Thymus (tissue), 11 donors: ENCODE measurements around the gene CRYBA2. TPM values are rescaled to one million over a fixed set of nuclear protein-coding genes. Genes with fewer than 3 reads are reported as not detected.

ENCODE experiments used
- DNase-seq, 9 donors: peaks; one replicate each; pipeline ENCODE4 v3.0.0-alpha.2; 2013; ENCODE audit warnings: low spot score in 9 of 9, low read depth in 6 of 9, missing footprints in 1 of 9
- H3K27ac ChIP-seq, 2 donors: one replicate each; pipeline ENCODE4 v1.5.1; 2013; ENCODE audit warnings: control low read depth in 1 of 2, low read depth in 1 of 2, low read length in 1 of 2, mild to moderate bottlenecking in 1 of 2, moderate library complexity in 1 of 2
- H3K27me3 ChIP-seq, 2 donors: one replicate each; pipeline ENCODE4 v1.5.1; 2013; ENCODE audit warnings: low read length in 1 of 2; ENCODE audit not compliant: control insufficient read depth in 2 of 2, insufficient read depth in 1 of 2
- H3K36me3 ChIP-seq, 2 donors: one replicate each; pipeline ENCODE4 v1.5.1; 2013; ENCODE audit warnings: low read length in 1 of 2, mild to moderate bottlenecking in 1 of 2, moderate library complexity in 1 of 2; ENCODE audit not compliant: control insufficient read depth in 2 of 2, insufficient read depth in 2 of 2
- H3K4me1 ChIP-seq, 2 donors: one replicate each; pipeline ENCODE4 v1.5.1; 2013; ENCODE audit warnings: low read length in 2 of 2; ENCODE audit not compliant: control insufficient read depth in 2 of 2, insufficient read depth in 2 of 2
- H3K4me3 ChIP-seq, 2 donors: one replicate each; pipeline ENCODE4 v1.5.1; 2013; ENCODE audit warnings: low read length in 2 of 2, control low read depth in 1 of 2, mild to moderate bottlenecking in 1 of 2
- H3K9me3 ChIP-seq, 2 donors: one replicate each; pipeline ENCODE4 v1.5.1; 2013; ENCODE audit warnings: low read length in 1 of 2, mild to moderate bottlenecking in 1 of 2; ENCODE audit not compliant: control insufficient read depth in 2 of 2, insufficient read depth in 1 of 2
- WGBS: extraction: QIAGEN DNeasy Blood & Tissue Kit; methylation state at CpG from one replicate; pipeline ENCODE4 v1.1.7; 2013; 5-methylcytosine and 5-hydroxymethylcytosine counted together
- polyA plus RNA-seq: library from polyadenylated mRNA; stranded (reverse); fragments of 200-250 nt; gene quantifications from one replicate; pipeline ENCODE4 v1.2.3, GENCODE V29; 2013
- total RNA-seq: library from RNA; stranded (reverse); fragments of 120-200 nt; gene quantifications from one replicate; pipeline ENCODE4 v1.2.4, GENCODE V29; 2013
- donor health status: healthy.

CRYBA2 gene
- total and polyA plus RNA-seq, 2 donors: 0.14 to 0.55 TPM

DNA sequence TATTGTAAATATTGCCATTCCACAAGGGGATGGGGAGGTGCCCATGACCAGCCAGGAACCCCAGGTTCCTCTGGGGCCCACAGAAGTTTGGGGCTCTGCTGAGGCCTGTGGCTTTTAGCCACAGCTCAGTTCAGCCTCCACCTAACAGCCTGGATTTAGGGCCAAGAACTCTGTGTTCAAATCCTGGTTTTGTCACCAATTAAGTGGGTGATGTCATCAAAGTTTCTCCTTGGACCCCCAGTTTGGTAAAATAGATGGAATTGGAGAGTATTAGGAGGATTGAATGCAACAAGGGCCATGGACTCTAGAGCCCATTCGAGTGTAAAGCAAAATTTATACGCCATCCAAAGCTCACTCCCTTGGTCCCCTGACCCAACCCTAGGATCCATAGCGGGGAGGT, 5.1 kb downstream of the CRYBA2 start:
- H3K27ac ChIP-seq: no peak overlapping the region
- H3K4me1 ChIP-seq: peaks cover 0 to 7% of the 10 kb centered on the region in 2 donors
- DNase-seq: no peak
- no peaks in the 10 kb centered on the region for H3K36me3 ChIP-seq
- H3K4me3 ChIP-seq: no peak overlapping the region
- peaks cover 70 to 100% of the 10 kb centered on the region in 2 donors for H3K27me3 ChIP-seq
- 56% methylated on average over 3 of the region's 3 CpGs for WGBS
- H3K9me3 ChIP-seq: peaks cover 0 to 7% of the 10 kb centered on the region in 2 donors

DNA sequence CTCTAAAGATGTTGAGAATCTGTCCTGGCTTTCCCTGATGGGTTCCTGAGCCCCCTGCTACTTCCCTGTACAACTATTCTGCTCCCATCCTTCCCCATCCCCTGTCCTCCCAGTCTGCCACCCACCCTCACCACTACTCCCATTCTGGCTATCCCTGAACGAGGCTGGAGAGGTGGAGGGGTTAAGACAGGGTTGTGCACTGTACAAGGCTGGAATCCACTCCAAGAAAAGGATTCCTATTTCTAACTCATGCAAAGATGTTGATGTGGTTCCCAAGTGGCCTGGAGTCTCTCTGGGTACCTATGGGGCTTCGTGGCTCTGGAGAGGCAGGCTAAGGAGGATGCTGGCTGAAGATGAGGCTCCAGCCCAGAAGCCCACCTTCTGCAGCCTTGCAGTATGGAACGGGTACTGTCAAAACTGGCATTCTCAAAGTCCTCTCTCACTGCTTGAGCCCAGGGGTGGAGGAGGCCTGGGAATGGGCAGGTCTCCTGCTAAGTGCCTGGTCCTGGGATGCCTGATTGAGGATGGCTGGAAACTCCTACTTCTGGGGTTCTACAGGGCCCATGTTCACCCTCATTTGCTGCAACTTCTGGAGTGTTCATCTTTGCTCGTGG, 7.0 kb downstream of the CRYBA2 start:
- H3K27me3 ChIP-seq: peaks cover 70 to 100% of the 10 kb centered on the region in 2 donors
- DNase-seq: no peak
- no peak overlapping the region for H3K4me3 ChIP-seq
- no peaks in the 10 kb centered on the region for H3K36me3 ChIP-seq
- peaks cover 0 to 9% of the 10 kb centered on the region in 2 donors for H3K9me3 ChIP-seq
- peaks cover 3 to 11% of the 10 kb centered on the region in 2 donors for H3K4me1 ChIP-seq
- no peak overlapping the region for H3K27ac ChIP-seq
- 63% methylated on average over 4 of the region's 4 CpGs for WGBS

DNA sequence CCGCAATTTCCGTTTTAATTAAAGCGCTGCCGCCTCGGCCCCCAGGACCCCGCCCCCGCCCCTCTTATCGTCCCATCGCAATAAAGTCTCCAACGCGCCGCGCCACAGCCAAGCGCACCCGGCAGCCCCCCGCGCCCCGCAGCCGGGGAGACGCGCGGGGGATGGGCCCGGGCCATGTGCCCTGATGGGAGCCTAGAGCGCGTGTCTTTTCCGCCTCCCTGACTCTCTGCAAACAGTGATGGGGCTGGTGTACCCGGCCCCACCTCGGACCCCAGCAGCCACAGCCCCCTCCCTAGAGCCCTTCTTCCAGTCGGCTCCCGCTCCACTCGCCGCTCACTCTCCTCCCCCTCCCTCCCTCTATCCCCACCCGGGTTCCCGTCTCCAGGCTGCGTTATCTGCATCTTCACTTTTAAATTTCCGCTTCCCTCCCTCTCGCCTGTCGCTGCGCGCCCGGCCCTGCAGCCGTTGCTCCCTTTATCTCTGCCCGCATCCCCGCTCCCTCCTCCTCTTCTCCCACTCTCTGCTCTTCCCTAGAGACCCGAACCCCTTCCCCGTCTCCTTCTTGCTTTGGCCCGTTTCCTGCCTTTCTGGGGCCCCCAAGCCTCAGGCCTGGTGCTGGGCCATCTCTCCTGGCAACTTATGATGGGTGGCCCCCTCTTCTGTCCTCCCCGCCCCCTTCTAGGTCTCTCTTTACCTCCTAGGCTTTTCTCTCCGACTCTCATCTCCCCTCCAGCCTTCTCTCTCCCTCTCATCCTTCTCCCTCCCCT, 7.7 kb downstream of the CRYBA2 start:
- peaks cover 0 to 13% of the 10 kb centered on the region in 2 donors for H3K9me3 ChIP-seq
- DNase-seq: no peak
- WGBS: 4% methylated on average over 49 of the region's 49 CpGs
- no peak overlapping the region for H3K4me3 ChIP-seq
- peaks cover 3 to 11% of the 10 kb centered on the region in 2 donors for H3K4me1 ChIP-seq
- no peak overlapping the region for H3K27ac ChIP-seq
- peaks cover 72 to 100% of the 10 kb centered on the region in 2 donors for H3K27me3 ChIP-seq
- H3K36me3 ChIP-seq: no peaks in the 10 kb centered on the region

DNA sequence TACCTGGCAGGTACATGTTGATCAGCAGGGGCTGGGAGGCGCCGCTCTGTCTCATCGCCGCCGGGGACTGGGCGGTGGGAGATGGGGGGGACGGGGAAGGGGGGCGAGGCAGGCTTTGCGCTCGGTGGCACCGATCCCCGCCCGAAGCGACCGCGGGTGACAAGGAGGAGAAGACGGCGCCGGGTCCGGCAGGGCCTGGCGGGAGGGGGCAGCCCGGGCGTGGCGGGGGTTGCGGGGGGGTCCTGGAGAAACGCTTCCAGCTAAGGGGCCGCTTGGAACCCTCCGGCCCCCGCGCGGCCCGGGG, 8.2 kb downstream of the CRYBA2 start, which contains the start of gene FEV:
Gene FEV, minus strand, starts transcription at position 164 of the 304 bp plus-strand sequence. Its CDS starts 109 bp downstream, at position 55.
- DNase-seq: no peak
- no peak within 1 kb of the TSS for H3K4me3 ChIP-seq
- peaks cover 0 to 13% of the 10 kb centered on the region in 2 donors for H3K9me3 ChIP-seq
- H3K4me1 ChIP-seq: peaks cover 3 to 11% of the 10 kb centered on the region in 2 donors
- no peak within 1 kb of the TSS for H3K27ac ChIP-seq
- H3K36me3 ChIP-seq: no peaks in the 10 kb centered on the region
- peaks cover 74 to 99% of the 10 kb centered on the region in 2 donors for H3K27me3 ChIP-seq
- under 1% methylated on average over 32 of the region's 32 CpGs for WGBS

DNA sequence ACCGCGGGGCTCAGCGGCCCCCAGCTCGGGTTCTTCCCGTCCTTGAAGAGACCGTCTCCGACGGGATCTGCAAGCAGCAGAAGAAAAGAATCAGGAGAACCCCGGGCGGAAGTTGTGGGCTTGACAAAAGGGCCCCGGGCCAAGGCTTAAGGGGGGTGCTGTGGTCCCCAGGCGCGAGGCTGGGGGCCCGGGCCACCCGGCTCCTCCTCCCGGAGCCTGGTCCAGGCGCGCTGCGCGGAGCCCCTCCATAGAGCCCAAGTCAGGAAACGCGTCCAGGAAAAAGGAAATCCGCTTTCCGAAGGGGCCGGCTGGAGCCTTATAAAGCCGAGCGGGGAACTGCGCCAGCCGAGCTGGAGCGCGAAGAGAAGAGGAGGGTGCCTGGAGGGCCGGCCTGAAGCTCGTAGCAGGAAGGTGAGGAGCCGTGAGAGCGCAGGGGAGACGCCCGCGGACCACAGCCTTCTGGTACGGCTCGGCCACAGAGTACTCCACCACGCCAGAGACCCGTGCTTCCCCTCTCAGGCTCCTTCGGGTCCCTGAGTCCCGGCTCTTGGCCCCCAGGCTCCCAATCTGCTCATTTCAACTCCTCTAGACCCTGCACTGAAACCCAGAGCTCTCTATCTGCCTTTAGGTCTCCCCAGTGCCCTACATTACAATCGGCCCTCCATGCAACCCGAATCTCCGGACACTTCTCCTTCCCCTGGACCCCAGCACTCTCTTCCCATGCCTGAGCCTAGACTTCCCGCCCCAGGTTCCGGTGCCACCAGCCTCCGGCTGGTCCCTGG, 8.8 kb downstream of the CRYBA2 start:
- H3K36me3 ChIP-seq: no peaks in the 10 kb centered on the region
- 1% methylated on average over 50 of the region's 50 CpGs for WGBS
- no peak overlapping the region for H3K27ac ChIP-seq
- peaks cover 3 to 14% of the 10 kb centered on the region in 2 donors for H3K4me1 ChIP-seq
- peaks cover 0 to 17% of the 10 kb centered on the region in 2 donors for H3K9me3 ChIP-seq
- no peak for DNase-seq
- H3K27me3 ChIP-seq: peaks cover 78 to 99% of the 10 kb centered on the region in 2 donors
- H3K4me3 ChIP-seq: no peak overlapping the region

DNA sequence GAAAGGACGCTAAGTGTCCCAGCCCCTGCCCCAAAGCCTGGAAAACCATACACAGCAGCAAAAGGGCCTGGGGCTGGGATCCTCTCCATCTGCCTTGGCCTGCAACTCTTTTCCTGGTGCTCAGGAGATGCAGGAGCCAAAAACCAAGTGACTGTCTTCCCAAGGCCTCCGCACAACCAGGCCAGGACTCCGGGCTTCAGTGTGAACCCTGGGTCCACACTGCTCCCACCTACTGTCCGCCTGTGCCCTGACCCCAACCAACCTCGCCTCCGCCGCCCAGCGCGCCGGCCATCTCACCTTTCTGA, 9.3 kb downstream of the CRYBA2 start:
- no peak overlapping the region for H3K27ac ChIP-seq
- 7% methylated on average over 10 of the region's 10 CpGs for WGBS
- DNase-seq: no peak
- H3K36me3 ChIP-seq: no peaks in the 10 kb centered on the region
- H3K4me3 ChIP-seq: no peak overlapping the region
- H3K9me3 ChIP-seq: peaks cover 0 to 17% of the 10 kb centered on the region in 2 donors
- peaks cover 79 to 99% of the 10 kb centered on the region in 2 donors for H3K27me3 ChIP-seq
- H3K4me1 ChIP-seq: peaks cover 3 to 14% of the 10 kb centered on the region in 2 donors

DNA sequence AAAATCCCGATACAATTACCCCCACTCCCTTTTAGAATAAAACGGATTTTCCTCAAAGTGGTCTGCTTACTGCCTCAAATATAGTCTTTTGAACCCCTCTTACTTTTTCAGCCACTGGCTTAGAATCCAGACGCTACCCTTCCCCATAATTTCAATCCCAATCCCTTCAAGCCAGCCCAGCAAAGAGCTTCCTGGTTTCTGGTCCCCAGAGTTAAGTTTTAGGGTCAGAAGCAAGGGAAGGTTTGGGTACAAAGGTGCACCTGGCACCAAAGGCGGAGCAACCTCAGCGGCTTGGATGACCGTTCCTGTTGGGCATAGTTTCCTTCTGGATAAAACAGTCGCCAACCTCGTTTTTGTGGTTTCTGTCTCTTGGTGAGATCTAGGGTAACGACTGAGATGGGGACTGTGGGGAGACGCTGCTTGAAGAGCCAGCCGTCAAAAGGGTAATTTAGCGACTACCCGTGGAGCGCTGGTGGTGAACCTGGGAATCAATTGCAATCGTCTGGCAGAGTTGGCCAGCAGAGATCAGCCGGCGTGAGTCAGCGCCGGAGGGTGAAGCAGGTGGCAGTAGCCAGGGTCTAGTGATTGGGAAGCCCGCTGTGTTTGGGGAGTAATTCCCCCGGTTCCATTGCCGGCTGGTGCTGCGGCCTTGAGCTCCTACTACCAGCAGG, 9.8 kb downstream of the CRYBA2 start:
- H3K36me3 ChIP-seq: no peaks in the 10 kb centered on the region
- no peak overlapping the region for H3K27ac ChIP-seq
- H3K4me3 ChIP-seq: no peak overlapping the region
- WGBS: 10% methylated on average over 23 of the region's 23 CpGs
- peaks cover 78 to 99% of the 10 kb centered on the region in 2 donors for H3K27me3 ChIP-seq
- H3K4me1 ChIP-seq: peaks cover 3 to 14% of the 10 kb centered on the region in 2 donors
- no peak for DNase-seq
- peaks cover 0 to 17% of the 10 kb centered on the region in 2 donors for H3K9me3 ChIP-seq

DNA sequence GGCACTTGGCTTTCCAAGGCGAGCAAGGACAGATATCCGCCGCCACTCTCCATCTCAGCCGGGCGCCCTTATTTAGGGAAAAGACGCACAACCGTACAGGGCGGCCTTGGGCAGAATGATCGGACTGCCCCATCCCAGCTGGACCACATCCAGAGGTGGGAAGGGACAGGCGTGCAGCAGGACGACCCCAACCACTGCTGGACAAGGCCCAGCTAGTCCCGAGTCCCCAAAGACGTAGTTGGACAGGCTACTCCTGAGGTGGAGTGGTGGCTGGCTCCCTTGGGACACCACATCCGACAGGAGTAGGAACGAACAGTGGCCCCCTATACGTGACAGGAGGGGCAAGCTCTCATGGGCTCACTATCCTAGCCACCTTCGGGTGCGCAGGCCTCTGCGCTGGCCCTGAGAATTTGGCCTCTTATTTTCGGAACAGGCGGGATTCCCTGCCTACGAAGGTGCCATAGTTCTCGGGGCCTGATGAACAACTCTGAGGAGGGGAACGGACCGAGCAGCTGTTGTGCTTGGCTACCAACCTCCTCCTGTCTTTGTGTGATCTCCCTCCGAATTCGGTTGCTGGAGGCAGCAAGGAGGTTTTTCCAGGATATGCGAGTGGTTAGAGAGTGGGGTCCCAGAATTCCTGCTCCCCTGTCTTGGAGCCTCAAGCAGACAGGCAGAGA, 10.5 kb downstream of the CRYBA2 start:
- H3K4me1 ChIP-seq: peaks cover 3 to 14% of the 10 kb centered on the region in 2 donors
- DNase-seq: no peak
- no peak overlapping the region for H3K4me3 ChIP-seq
- peaks cover 0 to 17% of the 10 kb centered on the region in 2 donors for H3K9me3 ChIP-seq
- H3K27ac ChIP-seq: no peak overlapping the region
- no peaks in the 10 kb centered on the region for H3K36me3 ChIP-seq
- H3K27me3 ChIP-seq: peaks cover 78 to 98% of the 10 kb centered on the region in 2 donors
- 11% methylated on average over 28 of the region's 28 CpGs for WGBS
